ENCODE results near the gene RAB10. TPM values are rescaled to one million over a fixed set of nuclear protein-coding genes. Genes with fewer than 3 reads are reported as not detected.
"Not testable (repeated sequence)": the region's sequence is repeated elsewhere in the genome, so short reads cannot be mapped to it uniquely, and the experiment has no call there.

Gene RAB10
- total RNA-seq, 1 experiment from 2014 or later = 127 TPM

DNA sequence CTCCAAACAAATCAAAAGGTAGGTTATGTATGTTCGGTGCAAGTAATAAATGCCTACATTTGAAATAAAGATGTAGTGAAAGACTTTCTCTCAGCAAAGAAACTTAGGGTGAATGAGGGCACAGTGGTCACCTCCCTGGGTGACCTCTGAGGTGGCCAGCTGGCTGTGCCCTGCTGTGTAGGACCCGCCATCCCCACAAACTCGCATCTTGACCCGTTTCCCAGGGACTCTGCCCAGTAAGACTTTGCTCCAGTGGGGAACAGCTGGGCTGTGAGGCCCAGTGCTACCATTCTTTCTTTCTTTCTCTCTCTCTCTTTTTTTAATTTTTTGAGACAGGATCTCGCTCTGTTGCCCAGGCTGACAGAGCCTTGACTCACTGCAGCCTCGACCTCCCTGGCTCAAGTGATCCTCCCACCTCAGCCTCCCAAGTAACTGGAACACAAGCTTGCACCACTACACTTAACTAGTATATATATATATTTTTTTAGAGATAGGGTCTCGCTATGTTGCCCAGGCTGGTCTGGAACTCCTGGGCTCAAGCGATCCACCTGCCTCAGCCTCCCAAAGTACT is 130.8 kb downstream of the RAB10 start:
- in situ Hi-C loops (cut with HindIII; ENCODE audit: low pct_unique_long_range_greater_than_20kb, low sequenced_read_pairs) = no loop called here
- no peak for DNase-seq (ENCODE audit: low read depth, low spot score)

DNA sequence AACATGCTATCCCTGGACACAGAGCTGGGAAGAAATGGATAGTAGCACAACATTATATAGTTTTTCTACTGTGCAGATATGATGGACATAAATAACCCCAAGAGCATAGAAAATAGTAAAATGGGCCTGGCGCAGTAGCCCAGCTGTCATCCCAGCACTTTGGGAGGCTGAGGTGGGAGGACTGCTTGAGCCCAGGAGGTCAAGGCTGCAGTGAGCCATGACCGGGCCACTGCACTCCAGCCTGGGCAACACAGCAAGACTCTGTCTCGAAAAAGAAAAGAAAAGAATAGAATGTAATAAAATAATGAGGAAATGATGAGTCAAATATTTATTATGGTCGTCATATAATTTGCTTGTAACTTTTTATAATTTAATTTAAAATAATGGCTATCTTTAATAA is 131.5 kb downstream of the RAB10 start:
- in situ Hi-C loops (cut with HindIII; ENCODE audit: low pct_unique_long_range_greater_than_20kb, low sequenced_read_pairs) = no loop called here
- DNase-seq (ENCODE audit: low read depth, low spot score) = no peak

DNA sequence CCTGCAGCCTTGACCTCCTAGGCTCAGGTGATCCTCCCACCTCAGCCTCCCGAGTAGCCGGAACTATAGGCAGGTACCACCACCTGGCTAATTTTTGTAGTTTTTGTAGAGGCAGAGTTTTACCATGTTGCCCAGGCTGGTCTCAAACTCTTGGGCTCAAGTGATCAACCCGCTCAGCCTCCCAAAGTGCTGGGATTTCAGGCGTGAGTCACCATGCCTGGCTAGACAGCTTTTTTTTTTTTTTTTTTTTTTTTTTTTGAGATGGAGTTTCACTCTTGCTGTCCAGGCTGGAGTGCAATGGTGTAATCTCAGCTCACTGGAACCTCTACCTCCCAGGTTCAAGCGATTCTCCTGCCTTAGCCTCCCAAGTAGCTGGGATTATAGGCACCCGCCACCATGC is 132.7 kb downstream of the RAB10 start:
- DNase-seq (ENCODE audit: low read depth, low spot score); in situ Hi-C loops (cut with HindIII; ENCODE audit: low pct_unique_long_range_greater_than_20kb, low sequenced_read_pairs): not testable (repeated sequence)

DNA sequence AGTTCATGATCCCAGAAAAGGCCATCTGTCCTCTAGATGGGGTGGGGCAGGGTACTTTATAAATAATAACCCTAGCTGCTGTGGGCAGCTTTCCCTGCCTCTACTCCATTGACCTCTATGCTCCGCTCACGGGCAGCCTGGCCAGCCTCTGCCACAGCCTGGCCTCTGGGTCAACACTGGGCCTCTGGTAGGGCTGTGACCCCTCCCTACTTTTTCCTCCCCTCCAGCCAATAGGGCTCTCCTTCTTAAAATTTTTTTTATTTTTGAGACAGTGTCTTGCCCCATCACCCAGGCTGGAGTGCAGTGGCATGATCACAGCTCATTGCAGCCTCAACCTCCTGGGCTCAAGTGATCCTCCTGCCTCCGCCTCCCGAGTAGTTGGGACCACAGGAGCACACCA is 134.9 kb downstream of the RAB10 start:
- in situ Hi-C loops (cut with HindIII; ENCODE audit: low pct_unique_long_range_greater_than_20kb, low sequenced_read_pairs) = no loop called here

DNA sequence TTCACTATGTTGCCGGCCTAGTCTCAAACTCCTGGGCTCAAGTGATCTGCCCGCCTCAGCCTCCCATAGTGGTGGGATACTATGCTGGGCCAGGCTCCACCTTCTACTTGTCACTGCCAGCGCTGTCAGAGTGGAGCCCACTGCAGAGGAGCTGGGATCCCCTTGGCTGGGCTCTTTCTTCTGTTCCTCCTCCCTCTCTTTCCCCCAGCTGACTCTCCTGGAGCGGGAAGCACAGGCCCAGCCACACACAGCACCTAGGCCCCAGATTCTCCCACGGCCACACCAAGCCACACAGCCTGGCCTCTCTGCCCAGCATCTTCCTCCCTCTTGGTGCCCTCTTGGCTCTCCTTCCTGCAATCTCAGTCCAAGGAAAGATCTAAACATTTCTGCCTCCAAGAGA is 135.3 kb downstream of the RAB10 start:
- in situ Hi-C loops (cut with HindIII; ENCODE audit: low pct_unique_long_range_greater_than_20kb, low sequenced_read_pairs) = no loop called here
- no peak for DNase-seq (ENCODE audit: low read depth, low spot score)

More for the DNA sequence above, 134.9 kb downstream of the RAB10 start:
- no peak for DNase-seq (ENCODE audit: low read depth, low spot score)

DNA sequence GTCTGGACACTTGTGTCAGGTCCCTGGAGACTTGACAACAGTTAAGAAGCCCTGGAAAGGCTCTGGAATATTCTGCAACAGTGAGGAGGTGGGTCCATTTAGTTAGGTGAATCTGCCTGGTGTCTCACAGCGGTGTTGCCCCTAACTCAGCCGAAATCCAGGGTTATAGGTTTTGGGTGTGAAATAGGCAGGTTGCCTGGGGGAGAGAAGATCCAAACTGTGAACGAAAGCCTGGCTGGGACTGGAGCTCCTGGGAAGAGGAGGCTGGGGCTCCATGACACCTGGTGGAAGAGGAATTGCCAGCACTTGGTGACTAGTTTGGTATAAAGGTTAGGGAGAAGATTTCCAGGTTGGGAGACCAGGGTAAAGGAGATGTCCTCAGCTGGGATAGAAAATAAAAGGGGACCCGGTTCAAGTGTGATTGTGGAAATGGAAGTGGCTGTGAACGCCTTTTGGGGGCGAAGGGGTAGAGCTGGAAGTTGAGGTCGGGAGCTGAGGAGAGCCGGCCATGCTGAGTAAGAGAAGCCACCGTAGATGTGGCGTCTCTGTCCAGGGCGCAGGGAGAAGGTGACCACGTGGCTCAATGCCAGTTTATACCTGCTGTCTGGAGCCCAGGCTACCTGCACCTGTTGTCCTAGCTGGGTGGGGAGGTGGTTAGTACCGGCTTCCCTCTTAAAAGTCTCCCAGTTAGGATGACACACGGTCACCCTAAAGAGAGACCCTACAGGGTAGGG is 136.0 kb downstream of the RAB10 start:
- in situ Hi-C loops (cut with HindIII; ENCODE audit: low pct_unique_long_range_greater_than_20kb, low sequenced_read_pairs) = no loop called here
- no peak for DNase-seq (ENCODE audit: low read depth, low spot score)

DNA sequence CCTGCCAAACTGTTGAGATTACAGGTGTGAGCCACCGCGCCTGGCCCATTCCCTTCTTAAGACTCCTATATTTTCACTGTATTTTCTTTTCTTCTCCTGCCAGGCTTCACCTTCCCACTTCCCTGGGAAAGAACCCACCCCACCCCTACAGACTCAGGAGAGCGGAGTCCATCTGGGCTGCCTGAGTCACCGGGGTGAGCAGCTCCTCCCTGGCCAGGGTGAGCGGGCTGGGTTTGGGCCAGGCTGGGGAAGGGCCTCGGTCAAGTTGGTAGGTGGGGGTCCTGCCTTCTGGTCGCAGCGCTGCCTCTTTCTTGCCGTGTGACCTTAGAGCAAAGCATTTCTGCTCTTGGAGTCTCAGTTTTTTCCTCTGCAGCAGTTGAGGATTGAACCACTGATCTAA is 136.9 kb downstream of the RAB10 start:
- DNase-seq (ENCODE audit: low read depth, low spot score) = no peak
- in situ Hi-C loops (cut with HindIII; ENCODE audit: low pct_unique_long_range_greater_than_20kb, low sequenced_read_pairs) = no loop called here

DNA sequence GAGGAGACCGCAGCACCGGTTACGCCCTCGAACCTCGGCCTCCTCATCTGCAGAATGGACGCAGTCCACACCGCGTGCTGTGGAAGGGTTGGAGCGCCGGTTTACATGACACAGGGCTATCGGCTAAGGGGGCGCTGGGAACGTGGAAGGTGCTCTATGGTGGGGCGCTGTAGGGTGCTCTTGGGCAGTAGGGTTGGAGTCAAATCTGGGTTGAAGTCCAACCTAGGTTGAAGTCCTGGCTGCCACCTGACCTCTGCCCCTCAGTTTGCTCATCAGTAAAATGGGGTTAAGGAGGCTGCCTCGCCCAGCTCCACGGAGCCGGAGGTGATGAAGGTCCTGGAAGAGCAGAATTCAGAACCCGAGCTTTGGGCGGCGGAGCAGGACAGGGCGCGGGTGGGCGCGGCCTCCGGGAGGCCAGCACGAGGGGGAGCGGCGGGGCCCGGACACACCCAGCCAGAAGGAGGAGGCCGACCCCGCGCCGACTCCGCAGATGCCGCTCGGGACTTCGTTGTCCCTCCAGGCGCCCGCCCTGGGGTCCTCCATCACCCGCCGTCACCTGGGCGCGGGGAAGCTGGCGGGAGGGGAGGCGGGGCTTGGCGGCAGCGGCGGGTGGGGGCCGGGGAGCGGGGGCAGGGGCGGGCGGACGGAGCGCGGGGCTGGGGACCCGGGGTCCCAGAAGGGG is 138.4 kb downstream of the RAB10 start:
- no peak for DNase-seq (ENCODE audit: low read depth, low spot score)

DNA sequence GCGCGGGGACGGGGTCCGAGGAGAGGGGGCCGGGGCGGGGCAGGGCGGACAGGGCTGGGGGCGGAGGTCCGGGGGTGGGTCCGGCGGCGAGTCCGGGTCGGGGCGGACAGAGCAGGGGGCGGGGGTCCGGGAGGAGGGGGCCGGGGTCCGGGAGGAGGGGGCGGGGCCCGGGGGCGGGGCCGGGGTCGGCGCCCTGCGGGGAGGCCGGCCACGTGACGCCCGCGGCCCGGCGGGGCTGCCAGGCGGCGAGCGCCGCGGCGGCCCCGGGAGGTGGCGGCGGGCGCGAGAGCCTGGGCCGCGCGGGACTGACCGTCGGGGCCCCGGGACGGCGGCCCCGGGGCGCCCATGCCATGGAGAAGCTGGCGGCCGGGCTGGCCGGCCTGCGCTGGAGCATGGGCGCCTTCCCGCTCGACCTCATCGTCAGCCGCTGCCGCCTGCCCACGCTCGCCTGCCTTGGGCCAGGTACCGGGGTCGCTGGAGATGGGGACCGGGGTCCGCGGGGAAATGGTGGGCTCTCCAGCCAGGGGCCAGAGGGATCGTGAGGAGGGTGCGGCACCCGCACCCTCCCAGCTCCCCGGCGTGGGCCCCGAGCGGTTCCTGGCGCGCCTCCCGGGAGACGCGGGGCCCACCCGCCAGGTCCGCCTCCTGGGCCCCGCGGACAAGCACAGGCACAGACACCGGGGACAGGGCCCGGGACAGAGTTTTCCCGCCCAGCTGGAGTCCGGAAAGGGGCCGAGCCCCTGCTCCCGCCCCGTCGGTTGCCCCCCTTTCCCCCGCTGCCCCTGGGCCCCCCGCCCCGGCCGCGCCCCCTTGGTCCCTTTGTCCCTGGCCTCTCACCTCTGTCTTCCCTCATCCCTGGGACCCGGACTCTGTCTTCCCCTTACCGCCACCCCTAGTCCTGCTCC is 139.2 kb downstream of the RAB10 start, which contains the start of gene GAREM2:
TSS of gene GAREM2 (plus strand) at position 218 of the 905 bp plus-strand sequence. CDS start at position 351, 133 bp downstream.
- in situ Hi-C loops (cut with HindIII; ENCODE audit: low pct_unique_long_range_greater_than_20kb, low sequenced_read_pairs) = no loop called here
- DNase-seq (ENCODE audit: low read depth, low spot score) = no peak

More for the DNA sequence above, 138.4 kb downstream of the RAB10 start:
- in situ Hi-C loops (cut with HindIII; ENCODE audit: low pct_unique_long_range_greater_than_20kb, low sequenced_read_pairs) = no loop called here

DNA sequence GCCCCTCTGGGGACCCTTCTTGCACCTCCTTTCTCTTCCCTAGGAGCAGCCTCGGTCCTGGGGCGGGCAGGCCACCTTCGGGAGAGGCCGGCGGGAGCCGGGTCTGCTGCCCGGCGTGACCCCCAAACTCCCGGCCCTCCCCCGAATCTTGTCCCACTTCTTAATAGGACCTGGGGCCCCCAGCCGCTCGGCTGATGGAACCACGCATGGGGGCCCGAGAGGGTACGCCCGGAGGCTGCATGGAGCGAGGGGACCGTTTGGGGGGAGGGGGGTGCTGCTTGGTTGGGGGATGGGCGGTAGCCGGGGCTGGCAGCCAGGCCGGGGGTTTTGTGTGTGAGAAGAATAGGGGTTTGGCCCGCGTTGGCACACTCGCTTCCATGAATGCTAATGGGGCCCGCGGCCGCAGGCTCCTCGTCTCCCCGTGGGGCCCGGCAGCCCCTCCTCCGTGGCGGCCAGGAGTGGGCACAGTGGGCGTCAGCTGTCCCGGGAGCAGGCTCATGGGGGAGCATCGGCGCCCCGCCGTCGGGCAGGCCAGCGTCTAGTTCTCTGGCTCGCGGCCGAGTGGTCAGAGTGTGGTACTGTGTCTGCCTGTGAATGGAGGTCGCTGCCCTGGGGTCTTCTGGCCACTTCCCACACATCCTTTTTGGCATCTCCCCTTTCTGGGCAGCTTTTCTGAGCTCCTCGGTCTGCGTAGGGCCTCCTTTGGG is 140.0 kb downstream of the RAB10 start:
- DNase-seq (ENCODE audit: low read depth, low spot score) = no peak
- in situ Hi-C loops (cut with HindIII; ENCODE audit: low pct_unique_long_range_greater_than_20kb, low sequenced_read_pairs) = no loop called here

DNA sequence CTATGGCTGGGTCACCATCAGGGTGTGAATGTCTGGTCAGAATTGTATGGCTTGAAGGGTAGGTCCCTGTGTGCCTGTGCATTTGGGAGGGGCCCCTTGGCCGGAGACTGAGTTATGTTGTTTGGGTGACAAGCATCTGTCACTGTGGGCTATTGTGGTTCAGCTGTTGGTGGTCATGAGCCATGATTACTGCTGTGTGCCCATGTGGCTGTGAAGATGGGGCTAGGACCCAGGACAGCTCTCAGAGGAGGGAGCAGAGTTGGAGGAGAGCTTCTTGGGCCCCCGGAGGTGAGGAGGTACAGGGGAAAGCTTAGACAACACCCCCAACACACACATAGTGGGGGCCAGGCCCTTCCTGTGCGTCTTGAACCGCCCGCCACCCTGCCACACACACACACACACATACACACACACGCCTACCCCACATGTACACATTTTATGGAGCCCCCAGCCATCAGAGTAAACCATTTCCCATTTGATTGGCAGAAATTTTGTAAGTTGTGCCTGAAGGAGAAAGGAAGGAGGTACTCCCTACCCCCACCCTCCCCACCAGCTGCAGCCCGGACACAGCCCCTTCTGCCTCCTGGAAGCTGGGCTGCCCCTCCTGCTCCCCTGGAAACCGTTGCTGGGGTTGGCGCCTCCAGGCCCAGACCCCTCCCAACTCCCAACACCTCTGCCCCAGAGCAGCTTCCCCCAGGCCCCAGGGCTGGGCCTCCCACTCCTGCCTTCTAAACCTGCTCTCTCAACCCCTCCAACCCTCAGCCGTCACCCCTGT is 141.0 kb downstream of the RAB10 start:
- no peak for DNase-seq (ENCODE audit: low read depth, low spot score)
- in situ Hi-C loops (cut with HindIII; ENCODE audit: low pct_unique_long_range_greater_than_20kb, low sequenced_read_pairs) = no loop called here

DNA sequence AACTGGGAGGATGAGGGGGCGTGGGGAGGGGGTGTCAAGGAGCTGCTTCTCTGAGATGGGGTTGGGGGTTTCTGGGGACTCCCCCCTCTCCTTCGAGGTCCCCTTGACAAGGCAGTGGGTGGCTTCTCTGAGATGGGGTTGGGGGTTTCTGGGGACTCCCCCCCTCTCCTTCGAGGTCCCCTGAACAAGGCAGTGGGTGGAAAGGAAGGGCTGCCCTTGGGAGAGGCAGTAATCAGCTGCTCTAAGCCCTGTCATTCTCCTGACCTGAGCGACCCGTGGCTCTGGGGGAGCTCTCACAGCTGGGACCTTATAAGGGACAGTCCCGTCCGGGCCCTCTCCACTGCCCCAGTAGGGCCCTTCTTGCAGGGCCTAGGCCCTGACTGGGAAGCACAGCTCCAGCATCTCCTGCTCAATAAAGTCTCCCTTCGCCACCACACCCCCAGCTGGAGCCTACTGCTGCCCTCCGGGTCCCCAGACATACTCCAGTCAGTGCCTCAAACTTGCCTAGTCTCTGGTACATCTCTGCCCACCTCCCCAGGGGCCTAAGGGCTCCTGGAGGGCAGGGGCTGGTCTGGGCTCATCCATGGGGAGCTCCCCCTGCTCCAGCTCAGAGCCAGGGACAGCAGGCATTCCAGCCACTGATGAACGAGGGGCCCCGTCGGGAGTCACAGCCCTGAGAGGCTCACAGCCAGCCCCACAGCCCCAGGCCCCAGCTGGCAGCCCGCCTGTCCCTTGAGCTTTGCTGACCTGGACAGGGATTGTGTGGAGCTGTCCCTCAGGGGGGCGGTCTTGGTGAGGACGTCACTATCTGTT is 141.8 kb downstream of the RAB10 start:
- in situ Hi-C loops (cut with HindIII; ENCODE audit: low pct_unique_long_range_greater_than_20kb, low sequenced_read_pairs) = no loop called here
- DNase-seq (ENCODE audit: low read depth, low spot score) = no peak

DNA sequence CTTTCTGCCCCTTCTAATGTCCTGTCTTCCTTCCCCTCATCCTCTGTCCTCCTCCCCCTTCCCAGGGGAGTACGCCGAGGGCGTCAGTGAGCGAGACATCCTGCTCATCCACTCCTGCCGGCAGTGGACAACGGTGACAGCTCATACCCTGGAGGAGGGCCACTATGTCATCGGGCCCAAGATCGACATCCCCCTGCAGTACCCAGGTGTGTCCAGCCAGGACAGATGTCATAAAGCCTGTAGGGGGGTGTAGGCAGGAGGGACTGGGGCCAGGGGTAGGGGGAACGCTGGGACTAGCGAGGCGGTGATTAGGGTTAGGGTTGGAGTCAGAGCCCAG is 142.4 kb downstream of the RAB10 start:
- no peak for DNase-seq (ENCODE audit: low read depth, low spot score)
- in situ Hi-C loops (cut with HindIII; ENCODE audit: low pct_unique_long_range_greater_than_20kb, low sequenced_read_pairs) = no loop called here

DNA sequence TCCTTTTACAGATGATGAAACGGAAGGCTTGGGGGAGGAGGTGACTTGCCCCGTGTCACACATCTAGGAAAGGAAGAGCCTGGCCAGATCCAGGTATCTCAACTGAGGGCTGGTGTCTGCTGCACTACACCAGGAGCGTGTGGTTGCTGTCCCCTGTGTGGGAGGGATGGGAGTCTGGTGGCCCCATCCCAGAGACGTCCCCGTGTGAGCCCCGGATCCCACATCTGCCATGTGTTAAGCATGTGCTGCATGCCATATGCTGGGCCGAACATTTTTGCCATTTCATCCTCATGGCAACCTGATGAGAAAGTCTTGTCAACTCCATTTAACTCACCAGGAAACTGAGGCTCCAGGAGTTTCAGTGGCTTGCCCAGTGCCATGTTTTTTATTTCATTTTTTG is 143.2 kb downstream of the RAB10 start:
- in situ Hi-C loops (cut with HindIII; ENCODE audit: low pct_unique_long_range_greater_than_20kb, low sequenced_read_pairs) = no loop called here
- DNase-seq (ENCODE audit: low read depth, low spot score) = no peak

DNA sequence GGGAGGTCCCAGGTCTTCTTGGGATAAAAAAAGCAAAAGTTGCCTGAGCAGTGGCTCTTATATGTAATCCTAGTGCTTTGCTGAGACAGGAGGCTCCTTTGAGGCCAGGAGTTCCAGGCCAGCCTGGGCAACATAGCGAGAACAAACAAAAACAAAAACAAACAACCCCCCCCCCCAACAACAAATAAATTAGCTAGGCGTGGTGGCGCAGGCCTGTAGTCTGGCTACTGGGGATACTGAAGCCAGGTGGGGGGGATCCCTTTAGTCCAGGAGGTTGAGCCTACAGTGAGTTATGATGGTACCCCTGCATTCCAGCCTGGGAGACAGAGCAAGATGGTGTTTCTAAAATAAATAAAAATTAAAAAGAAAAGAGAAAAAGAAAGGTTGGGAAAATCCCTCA is 144.4 kb downstream of the RAB10 start:
- in situ Hi-C loops (cut with HindIII; ENCODE audit: low pct_unique_long_range_greater_than_20kb, low sequenced_read_pairs) = no loop called here
- DNase-seq (ENCODE audit: low read depth, low spot score) = no peak

All from SK-MEL-5 (cell line).